PC-3 (cell line): Measurements from ENCODE around the gene SRRT. TPM values are rescaled to one million over a fixed set of nuclear protein-coding genes. Genes with fewer than 3 reads are reported as not detected.

Experiments used
- ATAC-seq: fragments of 200-7000 bp; cut with Tn5 transposase; 2 replicates; pipeline ENCODE4 v1.9.1; 2020; ENCODE audit warnings: mild to moderate bottlenecking, moderate library complexity
- BruUV-seq: library from RNA; stranded (reverse); fragments of 400-500 nt; replicated peaks from 2 replicates; lab custom pipeline; 2021; lab: Mats Ljungman, UMichigan
- CTCF ChIA-PET: fragments of 300-600 bp; sonication (Branson Sonifier 250); formaldehyde crosslinking; loops from one replicate; lab custom pipeline; 2022; ENCODE audit warnings: antibody characterized with exemption; lab: Charles Lee
- POLR2A ChIA-PET: fragments of 300-600 bp; sonication (Branson Sonifier 250); formaldehyde crosslinking; loops from one replicate; lab custom pipeline; 2022; ENCODE audit warnings: antibody characterized with exemption; ENCODE audit not compliant: unreplicated experiment; lab: Charles Lee
- DNase-seq: peaks from one replicate; pipeline ENCODE4 v3.0.0-alpha.2; 2015
- H2AFZ ChIP-seq: fragments of 300-600 bp; sonication (generic); 2 replicates; pipeline ENCODE4 v1.6.0; 2016; ENCODE audit warnings: antibody characterized with exemption, low read length
- H3F3A ChIP-seq: fragments of 300-600 bp; sonication (generic); one replicate; pipeline ENCODE4 v1.6.0; 2017; ENCODE audit warnings: antibody characterized with exemption, low read length, control low read depth, mild to moderate bottlenecking; ENCODE audit not compliant: unreplicated experiment
- H3K27ac ChIP-seq: fragments of 300-600 bp; sonication (generic); 2 replicates; pipeline ENCODE4 v1.5.1; 2016; ENCODE audit warnings: mild to moderate bottlenecking, low read length
- H3K27me3 ChIP-seq: fragments of 300-600 bp; sonication (generic); 2 replicates; pipeline ENCODE4 v1.6.1; 2016; ENCODE audit warnings: low read length, mixed read lengths
- H3K36me3 ChIP-seq: fragments of 300-600 bp; sonication (generic); 2 replicates; pipeline ENCODE4 v1.6.1; 2016; ENCODE audit warnings: low read depth, mixed run types, low read length, mixed read lengths
- H3K4me1 ChIP-seq: fragments of 300-600 bp; sonication (generic); 2 replicates; pipeline ENCODE4 v1.5.1; 2016; ENCODE audit warnings: low read length; ENCODE audit not compliant: insufficient read depth
- H3K4me2 ChIP-seq: fragments of 300-600 bp; sonication (generic); 2 replicates; pipeline ENCODE4 v1.6.0; 2016; ENCODE audit warnings: low read length
- H3K4me3 ChIP-seq: fragments of 300-600 bp; sonication (generic); 2 replicates; pipeline ENCODE4 v1.5.1; 2016; ENCODE audit warnings: mild to moderate bottlenecking, low read length, mixed read lengths
- H3K79me2 ChIP-seq: fragments of 300-600 bp; sonication (generic); 2 replicates; pipeline ENCODE4 v1.6.1; 2017; ENCODE audit warnings: low read length, mixed read lengths
- H3K9ac ChIP-seq: fragments of 300-600 bp; sonication (generic); 2 replicates; pipeline ENCODE4 v1.6.0; 2016; ENCODE audit warnings: mild to moderate bottlenecking, low read length
- H3K9me2 ChIP-seq: fragments of 300-600 bp; sonication (generic); replicated peaks from 2 replicates; pipeline ENCODE4 v1.6.1; 2016; ENCODE audit warnings: mixed run types, low read length, mixed read lengths
- H3K9me3 ChIP-seq: fragments of 300-600 bp; sonication (generic); 2 replicates; pipeline ENCODE4 v1.6.1; 2016; ENCODE audit warnings: low read length, mixed read lengths
- H4K20me1 ChIP-seq: fragments of 300-600 bp; sonication (generic); 2 replicates; pipeline ENCODE4 v1.6.1; 2016; ENCODE audit warnings: low read length, mixed read lengths
- EZH2 ChIP-seq: fragments of 300-600 bp; sonication (generic); IDR thresholded peaks from one replicate; pipeline ENCODE4 v1.6.1; 2017; ENCODE audit warnings: antibody characterized with exemption, mild to moderate bottlenecking, low read length; ENCODE audit not compliant: unreplicated experiment
- EZH2phosphoT487 ChIP-seq: fragments of 300-600 bp; sonication (generic); IDR thresholded peaks from 2 replicates; pipeline ENCODE4 v1.6.1; 2018; ENCODE audit warnings: mild to moderate bottlenecking, antibody characterized with exemption, low read length, borderline replicate concordance
- intact Hi-C: fragments of 100-400 bp; cut with micrococcal nuclease; formaldehyde crosslinking; loops from 2 replicates; pipeline ENCODE4 v1.9.0; 2023
- total RNA-seq: library from RNA; depleted of rRNA; stranded (reverse); fragments of >200 nt; gene quantifications from 2 replicates; pipeline ENCODE4 v1.2.3, GENCODE V29; 2014
- TF ChIP-seq, protein P1 (sequence below): fragments of 300-600 bp; sonication (generic); conservative IDR thresholded peaks from 2 replicates; pipeline ENCODE4 v1.5.1; 2017; ENCODE audit warnings: antibody characterized with exemption, low read depth, mild to moderate bottlenecking, low read length

The SRRT gene
- total RNA-seq, 1 experiment from 2014 or later, result 177 TPM

DNA sequence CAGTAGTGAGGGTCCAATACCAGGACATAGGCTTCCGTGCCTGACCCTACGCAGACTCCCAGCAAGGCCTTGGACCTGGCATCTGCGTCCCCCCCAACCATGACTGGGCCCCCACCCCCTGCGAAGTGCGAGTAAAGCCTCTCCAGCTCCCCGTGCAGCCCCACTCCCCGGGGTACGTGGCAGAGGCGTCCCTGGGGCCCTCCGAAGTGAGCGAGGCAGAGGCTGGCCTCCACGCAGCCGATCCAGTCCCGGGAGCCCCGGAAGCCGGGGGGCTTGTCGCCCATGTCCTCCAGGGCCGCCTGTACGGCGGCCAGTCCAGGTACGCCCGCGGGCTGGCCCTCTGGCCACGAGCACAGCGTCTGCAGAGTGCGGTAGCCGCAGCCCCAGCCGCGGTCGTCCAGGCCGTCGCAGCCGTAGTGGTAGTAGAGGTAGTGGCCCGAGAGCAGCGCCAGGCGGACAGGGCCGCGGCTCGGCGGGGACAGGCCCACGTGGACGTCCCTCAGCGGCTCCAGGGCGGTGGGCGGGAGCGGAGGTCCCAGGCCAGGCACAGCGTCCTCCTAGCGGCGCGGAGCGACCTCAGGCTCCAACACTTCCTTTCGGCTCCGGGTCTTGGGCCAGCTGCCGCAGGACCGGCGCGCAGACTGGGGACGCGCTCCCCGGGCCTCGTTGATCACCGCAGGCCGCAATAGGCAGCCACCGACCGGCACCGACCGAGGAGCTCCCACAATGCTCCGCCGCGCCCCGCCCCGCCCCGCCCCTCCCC lies 14.3 kb downstream of the SRRT start, which contains the start of gene UFSP1:
Gene UFSP1 (minus strand): TSS at position 728 of the 763 bp plus-strand sequence. CDS start 444 bp downstream, at position 284.
- ChIA-PET CTCF (interaction anchor here (0.6 to 1.2 kb wide), 8 partner anchors 62 to 1155 kb away, joined by 3 to 16 read pairs (median 4); partner anchors contain the start of gene EPHB4), POLR2A (interaction anchor here (0.5 to 1.8 kb wide), 10 partner anchors 14 to 329 kb away, joined by 3 to 39 read pairs (median 4); partner anchors contain the start of genes EPHB4, SLC12A9, SRRT and TRIM56)
- no peaks in the 10 kb centered on the region for H3F3A ChIP-seq
- H3K4me3 ChIP-seq, result peak within 1 kb of the TSS; percentile 81
- no TSS peak for BruUV-seq
- peak within 1 kb of the TSS; percentile 75 for H2AFZ ChIP-seq
- H3K79me2 ChIP-seq, result peaks cover 33% of the 10 kb centered on the region
- no peaks in the 10 kb centered on the region for H3K27me3 ChIP-seq
- H3K9me3 ChIP-seq, result no peaks in the 10 kb centered on the region
- H3K27ac ChIP-seq, result peak within 1 kb of the TSS; percentile 89
- intact Hi-C loops, result no loop called here
- peak within 1 kb of the TSS; percentile 99 for H3K9ac ChIP-seq
- H3K9me2 ChIP-seq, result no peaks in the 10 kb centered on the region
- peaks cover 36% of the 10 kb centered on the region for H3K36me3 ChIP-seq
- TF ChIP-seq, protein P1, sequence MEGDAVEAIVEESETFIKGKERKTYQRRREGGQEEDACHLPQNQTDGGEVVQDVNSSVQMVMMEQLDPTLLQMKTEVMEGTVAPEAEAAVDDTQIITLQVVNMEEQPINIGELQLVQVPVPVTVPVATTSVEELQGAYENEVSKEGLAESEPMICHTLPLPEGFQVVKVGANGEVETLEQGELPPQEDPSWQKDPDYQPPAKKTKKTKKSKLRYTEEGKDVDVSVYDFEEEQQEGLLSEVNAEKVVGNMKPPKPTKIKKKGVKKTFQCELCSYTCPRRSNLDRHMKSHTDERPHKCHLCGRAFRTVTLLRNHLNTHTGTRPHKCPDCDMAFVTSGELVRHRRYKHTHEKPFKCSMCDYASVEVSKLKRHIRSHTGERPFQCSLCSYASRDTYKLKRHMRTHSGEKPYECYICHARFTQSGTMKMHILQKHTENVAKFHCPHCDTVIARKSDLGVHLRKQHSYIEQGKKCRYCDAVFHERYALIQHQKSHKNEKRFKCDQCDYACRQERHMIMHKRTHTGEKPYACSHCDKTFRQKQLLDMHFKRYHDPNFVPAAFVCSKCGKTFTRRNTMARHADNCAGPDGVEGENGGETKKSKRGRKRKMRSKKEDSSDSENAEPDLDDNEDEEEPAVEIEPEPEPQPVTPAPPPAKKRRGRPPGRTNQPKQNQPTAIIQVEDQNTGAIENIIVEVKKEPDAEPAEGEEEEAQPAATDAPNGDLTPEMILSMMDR, result no peak
- TF ChIP-seq EZH2phosphoT487 (no peak), EZH2 (no peak)
- no peak for DNase-seq
- H3K4me2 ChIP-seq, result peak within 1 kb of the TSS; percentile 97
- no peaks in the 10 kb centered on the region for H4K20me1 ChIP-seq
- peaks cover 37% of the 10 kb centered on the region for H3K4me1 ChIP-seq
- peak; percentile 45 for ATAC-seq

DNA sequence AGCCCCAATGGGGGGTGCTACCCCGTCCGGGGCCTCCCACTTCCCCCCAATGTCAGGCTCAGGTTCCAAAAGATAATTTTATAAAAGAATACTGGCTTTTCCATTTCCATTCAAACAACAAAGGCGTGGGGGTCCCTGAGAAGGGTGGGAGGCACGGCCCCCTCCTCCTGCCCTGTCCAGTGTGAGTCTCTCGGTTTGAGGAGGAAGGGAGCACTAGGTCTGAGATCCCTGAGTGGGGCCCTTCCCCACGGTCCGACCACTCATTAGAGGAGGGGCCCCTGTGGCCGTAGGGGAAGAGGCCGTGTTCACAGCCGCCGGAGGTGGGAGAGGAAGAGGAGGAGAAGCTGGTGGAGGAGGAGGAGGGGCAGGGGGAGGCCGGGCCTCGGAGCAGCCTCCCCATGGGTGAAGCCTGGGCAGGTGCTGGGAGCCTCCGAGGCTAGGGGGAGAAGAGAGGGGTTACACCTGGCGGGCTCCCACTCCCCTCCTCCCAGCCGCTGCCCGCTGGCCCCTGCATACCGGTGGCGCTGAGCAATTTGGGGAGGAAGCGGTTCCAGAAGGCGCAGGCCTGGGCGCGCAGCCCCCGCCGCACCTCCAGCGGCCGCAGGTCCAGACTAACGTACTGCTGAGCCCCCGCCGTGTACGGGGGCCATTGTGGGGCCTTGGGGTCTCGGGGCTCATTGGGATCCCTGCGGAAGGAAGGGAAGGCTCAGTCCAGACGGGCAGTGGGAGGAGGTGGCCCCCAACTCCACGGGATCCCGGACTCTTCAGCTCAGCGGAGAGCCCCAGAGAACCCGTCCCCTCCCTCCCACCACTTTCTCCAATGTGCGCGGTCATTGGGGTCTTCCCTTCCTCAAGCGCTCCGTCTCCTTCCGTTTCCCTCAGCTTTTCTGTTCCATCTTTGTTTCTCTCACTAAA lies 16.0 kb downstream of the SRRT start:
- H3K27me3 ChIP-seq, result peaks cover 8% of the 10 kb centered on the region
- no peak for DNase-seq
- peaks cover 27% of the 10 kb centered on the region for H3K36me3 ChIP-seq
- no peaks in the 10 kb centered on the region for H3F3A ChIP-seq
- intact Hi-C loops, result loop anchor here (10.0 kb wide), 1 partner anchor 244 kb away; no protein-coding TSS in a partner anchor
- ATAC-seq, result no peak
- H3K4me3 ChIP-seq, result peak overlapping the region; percentile 72; the same call in 1 of the 2 replicates
- no peaks in the 10 kb centered on the region for H4K20me1 ChIP-seq
- peak overlapping the region; percentile 95 for H3K4me2 ChIP-seq
- BruUV-seq, result no TSS peak
- no peak for TF ChIP-seq EZH2phosphoT487
- no peak for TF ChIP-seq EZH2
- TF ChIP-seq, protein P1, result no peak
- CTCF ChIA-PET, result interaction anchor here (0.6 kb wide), 3 partner anchors 165 to 190 kb away, joined by 3 to 13 read pairs (median 3); no protein-coding TSS in a partner anchor
- H2AFZ ChIP-seq, result peak overlapping the region; percentile 75; the same call in 1 of the 2 replicates
- H3K4me1 ChIP-seq, result peaks cover 37% of the 10 kb centered on the region
- peaks cover 33% of the 10 kb centered on the region for H3K79me2 ChIP-seq
- peak overlapping the region; percentile 89 for H3K27ac ChIP-seq
- peak overlapping the region; percentile 99 for H3K9ac ChIP-seq
- POLR2A ChIA-PET, result interaction anchor here (0.6 to 1.4 kb wide), 2 partner anchors 195 to 213 kb away, joined by 5 read pairs; partner anchors contain the start of gene TRIM56
- H3K9me2 ChIP-seq, result no peaks in the 10 kb centered on the region
- no peaks in the 10 kb centered on the region for H3K9me3 ChIP-seq
